GM12878 (cell line): ENCODE results near the gene EPRS1. TPM values are rescaled to one million over a fixed set of nuclear protein-coding genes. Genes with fewer than 3 reads are reported as not detected.

Experiments used
- ATAC-seq: fragments of 200-7000 bp; cut with Tn5 transposase; 3 replicates; pipeline ENCODE4 v1.9.1; 2020; ENCODE audit warnings: mild to moderate bottlenecking, moderate library complexity
- Bru-seq: library from RNA; stranded (reverse); fragments of 400-500 nt; gene quantifications from one replicate; lab custom pipeline; 2021; lab: Mats Ljungman, UMichigan
- BruChase-seq, 2 experiments: library from RNA; stranded (reverse); fragments of 400-500 nt; gene quantifications; one replicate each; lab custom pipeline; 2021; lab: Mats Ljungman, UMichigan
- BruUV-seq: library from RNA; stranded (reverse); fragments of 400-500 nt; replicated peaks from 2 replicates; lab custom pipeline; 2021; lab: Mats Ljungman, UMichigan
- CTCF ChIA-PET: fragments of 300-600 bp; sonication (Branson Sonifier 250); formaldehyde crosslinking; extraction: SDS; loops from one replicate; lab custom pipeline; 2021; ENCODE audit warnings: inconsistent platforms; lab: Yijun Ruan, JAX
- POLR2A ChIA-PET: fragments of 350-600 bp; formaldehyde crosslinking; extraction: SDS; loops from one replicate; lab custom pipeline; 2021; ENCODE audit warnings: inconsistent platforms; lab: Charles Lee
- RAD21 ChIA-PET: fragments of 300-600 bp; sonication (Branson Sonifier 250); formaldehyde crosslinking; loops from one replicate; lab custom pipeline; 2023; ENCODE audit warnings: antibody characterized with exemption; ENCODE audit not compliant: unreplicated experiment; lab: Charles Lee
- SMC1A ChIA-PET: fragments of 300-600 bp; sonication (Branson Sonifier 250); formaldehyde crosslinking; loops from one replicate; lab custom pipeline; 2023; ENCODE audit not compliant: unreplicated experiment, uncharacterized antibody; lab: Charles Lee
- DNase-seq: peaks from one replicate; pipeline ENCODE4 v3.0.0-alpha.2; 2011; ENCODE audit warnings: low read depth, low spot score
- FAIRE-seq: peaks from 3 replicates; lab custom pipeline; 2011; peaks lifted over from hg19 to GRCh38; lab: Jason Lieb, UNC
- H2AFZ ChIP-seq: 2 replicates; pipeline ENCODE4 v1.6.0; 2011; ENCODE audit warnings: low read depth, low read length, control low read depth; ENCODE audit not compliant: control insufficient read depth
- H3K27ac ChIP-seq: 2 replicates; pipeline ENCODE4 v1.5.1; 2011; ENCODE audit warnings: control low read depth; ENCODE audit not compliant: control insufficient read depth, insufficient read depth
- H3K27me3 ChIP-seq, 2 experiments: replicated peaks in 1 of 2; 2 replicates each; pipeline versions ENCODE4 v1.6.0 to v1.6.1; 2011; ENCODE audit warnings: low read length in 1 of 2; ENCODE audit not compliant: control insufficient read depth in 2 of 2, insufficient read depth in 2 of 2
- H3K36me3 ChIP-seq, 2 experiments: 2 replicates each; pipeline ENCODE4 v1.5.1; 2011; ENCODE audit warnings: low read length in 1 of 2; ENCODE audit not compliant: control insufficient read depth in 2 of 2, insufficient read depth in 2 of 2
- H3K4me1 ChIP-seq: 2 replicates; pipeline ENCODE4 v1.6.1; 2011; ENCODE audit warnings: mild to moderate bottlenecking, low read length, moderate library complexity, mixed read lengths; ENCODE audit not compliant: control insufficient read depth, insufficient read depth
- H3K4me2 ChIP-seq: 2 replicates; pipeline ENCODE4 v1.6.0; 2011; ENCODE audit warnings: control low read depth; ENCODE audit not compliant: control insufficient read depth, insufficient read depth
- H3K4me3 ChIP-seq: fragments of 200-600 bp; sonication (generic); 2 replicates; pipeline ENCODE4 v1.5.1; 2016
- H3K79me2 ChIP-seq: 2 replicates; pipeline ENCODE4 v1.6.0; 2011; ENCODE audit warnings: low read length; ENCODE audit not compliant: control insufficient read depth, insufficient read depth
- H3K9ac ChIP-seq: 2 replicates; pipeline ENCODE4 v1.8.0; 2011; ENCODE audit warnings: low read length, control low read depth, mixed read lengths; ENCODE audit not compliant: control insufficient read depth, insufficient read depth
- H3K9me3 ChIP-seq: replicated peaks from 3 replicates; pipeline ENCODE4 v1.5.1; 2011; ENCODE audit warnings: mild to moderate bottlenecking, low read length; ENCODE audit not compliant: control insufficient read depth, insufficient read depth
- H4K20me1 ChIP-seq: 2 replicates; pipeline ENCODE4 v1.6.0; 2011; ENCODE audit not compliant: control insufficient read depth, insufficient read depth
- ASH2L ChIP-seq: fragments of 300-600, 200-600 bp; sonication (generic); IDR thresholded peaks from 2 replicates; pipeline ENCODE4 v1.6.1; 2017; ENCODE audit warnings: low read depth, mild to moderate bottlenecking, borderline replicate concordance
- BACH1 ChIP-seq: fragments of 450-650 bp; IDR thresholded peaks from 2 replicates; pipeline ENCODE4 v1.6.1; 2017; ENCODE audit warnings: mild to moderate bottlenecking, borderline replicate concordance
- HDAC2 ChIP-seq: fragments of 200-600 bp; sonication (generic); IDR thresholded peaks from 2 replicates; pipeline ENCODE4 v1.6.1; 2017
- IRF5 ChIP-seq: fragments of 450-650 bp; IDR thresholded peaks from 2 replicates; pipeline ENCODE4 v1.6.1; 2017; ENCODE audit warnings: borderline replicate concordance
- SMARCA5 ChIP-seq: fragments of 450-650 bp; IDR thresholded peaks from 2 replicates; pipeline ENCODE4 v1.6.1; 2017; ENCODE audit warnings: mild to moderate bottlenecking
- SUPT20H ChIP-seq: IDR thresholded peaks from 2 replicates; pipeline ENCODE4 v1.6.1; 2011; ENCODE audit warnings: low read depth, mild to moderate bottlenecking, low read length, moderate library complexity, borderline replicate concordance; ENCODE audit not compliant: control insufficient read depth
- USF2 ChIP-seq: IDR thresholded peaks from 2 replicates; pipeline ENCODE4 v1.6.1; 2011; ENCODE audit warnings: low read depth, low read length, improper control_type of control experiment, borderline replicate concordance
- YBX1 ChIP-seq: fragments of 450-650 bp; IDR thresholded peaks from 2 replicates; pipeline ENCODE4 v1.6.1; 2016; ENCODE audit warnings: antibody characterized with exemption
- ZNF622 ChIP-seq: fragments of 450-650 bp; IDR thresholded peaks from 2 replicates; pipeline ENCODE4 v1.6.1; 2017; ENCODE audit warnings: mild to moderate bottlenecking, inconsistent platforms
- ZNF687 ChIP-seq: fragments of 450-650 bp; IDR thresholded peaks from 2 replicates; pipeline ENCODE4 v1.6.1; 2017; ENCODE audit warnings: mild to moderate bottlenecking, moderate library complexity
- ZZZ3 ChIP-seq: IDR thresholded peaks from 2 replicates; pipeline ENCODE4 v1.6.1; 2011; ENCODE audit warnings: low read depth; ENCODE audit not compliant: control insufficient read depth, insufficient read length
- WGBS: methylation state at CpG from one replicate; pipeline ENCODE4 v1.1.6; 2016; ENCODE audit warnings: low lambda C conversion rate; ENCODE audit not compliant: insufficient replicate concordance, insufficient coverage; ENCODE audit errors: missing lambda C conversion rate; 5-methylcytosine and 5-hydroxymethylcytosine counted together
- in situ Hi-C: fragments of 300-500 bp; cut with MboI; formaldehyde crosslinking; loops from 9 replicates; pipeline ENCODE4 v1.14.3; 2018; ENCODE audit warnings: mixed read lengths
- intact Hi-C: fragments of 100-400 bp; cut with micrococcal nuclease; formaldehyde crosslinking; loops from one replicate; pipeline ENCODE4 v1.14.2; 2022; ENCODE audit not compliant: unreplicated experiment
- long read RNA-seq, 2 experiments: library from polyadenylated mRNA; unstranded; transcript quantifications; one replicate each; pipeline ENCODE4 v2.0.0, GENCODE V29; 2019 to 2020
- polyA minus RNA-seq, 3 experiments: library from RNA; depleted of rRNA, polyadenylated mRNA; stranded (reverse); fragments of >200 nt; gene quantifications; 2 replicates each; pipeline ENCODE4 v1.2.3, GENCODE V29; 2011
- polyA plus RNA-seq, 11 experiments: library from polyadenylated mRNA; depleted of rRNA in 4 of 11; unstranded in 6 of 11; stranded (reverse) in 5 of 11; fragments of >200 nt; fragmentation: Nextera tagmentation in 4 of 11; fragmentation: Illumina TruSeq in 1 of 11; extraction: Ambion mirVana in 4 of 11; extraction: Trizol in 1 of 11; gene quantifications; 1 replicate in 1 of 11; 2 replicates in 10 of 11; pipeline versions ENCODE4 v1.2.1 to v1.2.3, GENCODE V29; 2011 to 2016; ENCODE audit warnings: inconsistent platforms in 2 of 11, missing spikeins in 2 of 11, low read depth in 1 of 11
- total RNA-seq, 4 experiments: library from RNA; depleted of rRNA in 3 of 4; stranded (reverse); fragments of >200 nt in 3 of 4; fragmentation: Illumina TruSeq in 1 of 4; extraction: Trizol in 1 of 4; gene quantifications; 2 replicates each; pipeline versions ENCODE4 v1.2.1 to v1.2.3, GENCODE V29; 2013 to 2021

EPRS1 gene
- total RNA-seq (2013; cell fraction: nucleolus; rRNA removed) = 83.7 and 84.9 TPM in 2 replicates
- 130 and 136 TPM in 2 replicates for total RNA-seq (2014; rRNA removed)
- total RNA-seq (2014; rRNA removed; fragmentation: Illumina TruSeq; extraction: Trizol) = 154 and 175 TPM in 2 replicates
- 124 and 126 TPM in 2 replicates for total RNA-seq (2021)
- 60.4 TPM for polyA plus RNA-seq (2011; ENCODE audit: low read depth)
- polyA plus RNA-seq (2011; rRNA removed) = 126 and 127 TPM in 2 replicates
- 44.1 and 50.4 TPM in 2 replicates for polyA plus RNA-seq (2011; cell fraction: cytosol; rRNA removed)
- 41.4 and 45.4 TPM in 2 replicates for polyA plus RNA-seq (2011; cell fraction: nucleus; rRNA removed)
- polyA plus RNA-seq (2012) = 93.7 and 101 TPM in 2 replicates
- polyA plus RNA-seq (2014; fragmentation: Illumina TruSeq; extraction: Trizol) = 123 TPM in 2 replicates
- polyA plus RNA-seq (2014; fragmentation: Nextera tagmentation; extraction: Ambion mirVana) = 100 to 1,000 TPM in 1 of 2 experiments, 10 to 100 TPM in 1; 94.6 to 104 TPM
- 68.2 and 69.4 TPM in 2 replicates for polyA plus RNA-seq (2014; rRNA removed)
- polyA plus RNA-seq (2016; fragmentation: Nextera tagmentation; extraction: Ambion mirVana) = 100 to 1,000 TPM; 110 to 114 TPM
- polyA minus RNA-seq (2011; rRNA and poly(A)+ RNA removed) = 115 and 120 TPM in 2 replicates
- polyA minus RNA-seq (2011; cell fraction: cytosol; rRNA and poly(A)+ RNA removed) = 52.1 and 68.5 TPM in 2 replicates
- polyA minus RNA-seq (2011; cell fraction: nucleus; rRNA and poly(A)+ RNA removed) = 22.4 and 25.5 TPM in 2 replicates
- percentile 88 among the genes with signal in this experiment for Bru-seq, nascent RNA
- percentile 90 among the genes with signal in this experiment for BruChase-seq, experiment 1, labeled RNA remaining after a 6-hour chase
- percentile 88 among the genes with signal in this experiment for BruChase-seq, experiment 2, labeled RNA remaining after a 2-hour chase
- long read RNA-seq, experiment 1, full-length matches to known transcripts = 7 of 89 reads
- long read RNA-seq, experiment 1, partial matches to known transcripts = 76 of 89 reads
- long read RNA-seq, experiment 1, other reads (novel, unspliced or antisense) = 6 of 89 reads
- long read RNA-seq, experiment 2, partial matches to known transcripts = 1,159 of 1,203 reads
- long read RNA-seq, experiment 2, other reads (novel, unspliced or antisense) = 44 of 1,203 reads

- Histone ChIP-seq H3K79me2 (peaks cover 44% of the 10 kb centered on the region), H3K4me1 (peaks cover 5% of the 10 kb centered on the region; the same call in 1 of the 2 replicates)
- POLR2A ChIA-PET = interaction anchor here (0.6 to 1.4 kb wide), 4 partner anchors 8 to 44 kb away, joined by 3 to 5 read pairs (median 4); partner anchors contain the start of gene BPNT1
- TF ChIP-seq SMARCA5 = no peak; the same call in 1 of the 2 replicates
- no peak for TF ChIP-seq ZZZ3
- no peak for TF ChIP-seq USF2
- TF ChIP-seq HDAC2 = no peak
- 0 out of 2 replicates have a peak, but pooled peaks have one; percentile 72 for TF ChIP-seq ZNF687
- TF ChIP-seq ZNF622 = no peak
- TF ChIP-seq BACH1 = peak; percentile 67; the same call in 1 of the 2 replicates
- TF ChIP-seq SUPT20H = no peak
- no peak for TF ChIP-seq IRF5
- no peak for TF ChIP-seq YBX1
- no peak for TF ChIP-seq ASH2L
These were observed at the start of gene EPRS1 for GRCh38 chr1:220046052-220046930. EPRS1 (minus strand) TSS chr1:220046505; CDS start chr1:220046388, 117 bp downstream.

More at GRCh38 chr1:220046052-220046930, at the start of gene EPRS1:
- peaks cover 0 to 5% of the 10 kb centered on the region in 2 experiments; a peak in 1 of 4 replicates for H3K36me3 ChIP-seq
- no peaks in the 10 kb centered on the region for H3K9me3 ChIP-seq
- SMC1A ChIA-PET = interaction anchor here (0.7 kb wide), 1 partner anchor 55 kb away, joined by 3 read pairs; no protein-coding TSS in a partner anchor
- H2AFZ ChIP-seq = peak within 1 kb of the TSS; percentile 97
- peak; percentile 98 for DNase-seq
- WGBS = under 1% methylated on average over 64 of the region's 71 CpGs
- FAIRE-seq = peak; percentile 100
- CTCF ChIA-PET = no interaction called here
- in situ Hi-C loops = no loop called here
- H3K4me2 ChIP-seq = peak within 1 kb of the TSS; percentile 72
- no peaks in the 10 kb centered on the region for H3K27me3 ChIP-seq
- peak within 1 kb of the TSS; percentile 81 for H3K27ac ChIP-seq
- H3K4me3 ChIP-seq = peak within 1 kb of the TSS; percentile 81
- intact Hi-C loops = loop anchor here (1.0 kb wide), 1 partner anchor 40 kb away; no protein-coding TSS in a partner anchor
- TSS peak; percentile 67 for BruUV-seq
- peak within 1 kb of the TSS; percentile 91 for H3K9ac ChIP-seq
- no peaks in the 10 kb centered on the region for H4K20me1 ChIP-seq
- RAD21 ChIA-PET = no interaction called here
- peak; percentile 98 for ATAC-seq
